PC-9 (cell line): Measurements from ENCODE around the gene EYA2. TPM values are rescaled to one million over a fixed set of nuclear protein-coding genes. Genes with fewer than 3 reads are reported as not detected.

Experiments
- BruUV-seq: library from RNA; stranded (reverse); fragments of 400-500 nt; replicated peaks from 2 replicates; lab custom pipeline; 2021; lab: Mats Ljungman, UMichigan
- CTCF ChIA-PET: fragments of 300-600 bp; sonication (Branson Sonifier 250); formaldehyde crosslinking; loops from one replicate; lab custom pipeline; 2022; ENCODE audit warnings: antibody characterized with exemption; lab: Charles Lee
- POLR2A ChIA-PET: fragments of 300-600 bp; sonication (Branson Sonifier 250); formaldehyde crosslinking; loops from one replicate; lab custom pipeline; 2022; ENCODE audit warnings: antibody characterized with exemption; ENCODE audit not compliant: unreplicated experiment; lab: Charles Lee
- DNase-seq, 2 experiments: peaks; one replicate each; pipeline versions ENCODE4 v3.0.0 to v3.0.0-alpha.2; 2015 to 2022; ENCODE audit warnings: mixed read lengths in 1 of 2
- H2AFZ ChIP-seq: fragments of 200-600 bp; sonication (generic); 2 replicates; pipeline ENCODE4 v1.8.1; 2017; ENCODE audit warnings: antibody characterized with exemption
- H3F3A ChIP-seq: fragments of 200-600 bp; sonication (generic); 2 replicates; pipeline ENCODE4 v1.8.1; 2017; ENCODE audit warnings: antibody characterized with exemption, mild to moderate bottlenecking, low read depth; ENCODE audit not compliant: insufficient read depth
- H3K27ac ChIP-seq: fragments of 200-600 bp; sonication (generic); 2 replicates; pipeline ENCODE4 v1.6.1; 2016; ENCODE audit warnings: mixed run types
- H3K27me3 ChIP-seq: fragments of 200-600 bp; sonication (generic); 2 replicates; pipeline ENCODE4 v1.6.1; 2016; ENCODE audit warnings: low read depth, mixed run types; ENCODE audit not compliant: insufficient read depth
- H3K36me3 ChIP-seq: fragments of 200-600 bp; sonication (generic); 2 replicates; pipeline ENCODE4 v1.6.1; 2016; ENCODE audit warnings: low read depth, mixed run types
- H3K4me1 ChIP-seq: fragments of 200-600 bp; sonication (generic); replicated peaks from 2 replicates; pipeline ENCODE4 v1.6.1; 2016; ENCODE audit warnings: mixed run types; ENCODE audit not compliant: insufficient read depth
- H3K4me2 ChIP-seq: fragments of 200-600 bp; sonication (generic); 2 replicates; pipeline ENCODE4 v1.6.1; 2017; ENCODE audit warnings: mixed run types
- H3K4me3 ChIP-seq: fragments of 200-600 bp; sonication (generic); 2 replicates; pipeline ENCODE4 v1.6.1; 2016; ENCODE audit warnings: mixed run types
- H3K79me2 ChIP-seq: fragments of 200-600 bp; sonication (generic); 2 replicates; pipeline ENCODE4 v1.6.1; 2017; ENCODE audit warnings: low read depth, mixed run types
- H3K9me2 ChIP-seq: fragments of 200-600 bp; sonication (generic); 2 replicates; pipeline ENCODE4 v1.8.1; 2017; ENCODE audit warnings: mild to moderate bottlenecking; ENCODE audit not compliant: insufficient read depth
- H3K9me3 ChIP-seq: fragments of 200-600 bp; sonication (generic); 2 replicates; pipeline ENCODE4 v1.8.1; 2016; ENCODE audit warnings: low read depth; ENCODE audit not compliant: insufficient read depth
- H4K20me1 ChIP-seq: fragments of 200-600 bp; sonication (generic); 2 replicates; pipeline ENCODE4 v1.8.1; 2017; ENCODE audit not compliant: insufficient read depth
- EZH2 ChIP-seq: fragments of 200-600 bp; sonication (generic); IDR thresholded peaks from 2 replicates; pipeline ENCODE4 v1.8.0; 2017; ENCODE audit warnings: antibody characterized with exemption, low read depth
- intact Hi-C: fragments of 100-400 bp; cut with micrococcal nuclease; formaldehyde crosslinking; loops from one replicate; pipeline ENCODE4 v1.10.0; 2022; ENCODE audit not compliant: unreplicated experiment
- total RNA-seq: library from RNA; stranded (reverse); gene quantifications from 2 replicates; pipeline ENCODE4 v1.2.3, GENCODE V29; 2021
- TF ChIP-seq, protein P1 (sequence below): fragments of 200-600 bp; sonication (generic); conservative IDR thresholded peaks from 2 replicates; pipeline ENCODE4 v1.6.1; 2017; ENCODE audit warnings: mixed run types, antibody characterized with exemption, mild to moderate bottlenecking, moderate library complexity

EYA2 gene
- total RNA-seq, 1 experiment from 2014 or later: not detected

DNA sequence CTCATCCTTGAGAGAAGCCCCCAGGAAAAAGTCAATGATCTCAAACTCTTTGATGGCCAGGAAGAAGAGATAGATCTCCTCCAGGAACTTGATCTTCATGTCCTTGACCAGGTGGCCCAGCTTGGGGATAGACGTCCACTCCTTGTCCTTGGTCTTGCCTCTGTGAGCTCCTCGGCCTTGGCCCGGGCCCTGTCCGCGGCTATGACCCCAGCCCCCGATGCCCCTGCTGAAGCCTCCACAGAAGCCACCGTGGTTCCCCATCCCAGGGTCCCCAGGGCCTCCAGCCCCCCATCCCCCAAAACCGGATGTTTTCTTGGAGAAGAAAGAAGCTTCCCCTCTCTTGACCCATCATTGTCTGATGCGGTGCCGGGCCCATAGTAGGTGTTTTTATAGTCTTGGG lies 266.8 kb downstream of the EYA2 start:
- no peak overlapping the region for H2AFZ ChIP-seq
- TF ChIP-seq, protein P1, sequence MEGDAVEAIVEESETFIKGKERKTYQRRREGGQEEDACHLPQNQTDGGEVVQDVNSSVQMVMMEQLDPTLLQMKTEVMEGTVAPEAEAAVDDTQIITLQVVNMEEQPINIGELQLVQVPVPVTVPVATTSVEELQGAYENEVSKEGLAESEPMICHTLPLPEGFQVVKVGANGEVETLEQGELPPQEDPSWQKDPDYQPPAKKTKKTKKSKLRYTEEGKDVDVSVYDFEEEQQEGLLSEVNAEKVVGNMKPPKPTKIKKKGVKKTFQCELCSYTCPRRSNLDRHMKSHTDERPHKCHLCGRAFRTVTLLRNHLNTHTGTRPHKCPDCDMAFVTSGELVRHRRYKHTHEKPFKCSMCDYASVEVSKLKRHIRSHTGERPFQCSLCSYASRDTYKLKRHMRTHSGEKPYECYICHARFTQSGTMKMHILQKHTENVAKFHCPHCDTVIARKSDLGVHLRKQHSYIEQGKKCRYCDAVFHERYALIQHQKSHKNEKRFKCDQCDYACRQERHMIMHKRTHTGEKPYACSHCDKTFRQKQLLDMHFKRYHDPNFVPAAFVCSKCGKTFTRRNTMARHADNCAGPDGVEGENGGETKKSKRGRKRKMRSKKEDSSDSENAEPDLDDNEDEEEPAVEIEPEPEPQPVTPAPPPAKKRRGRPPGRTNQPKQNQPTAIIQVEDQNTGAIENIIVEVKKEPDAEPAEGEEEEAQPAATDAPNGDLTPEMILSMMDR: no peak
- no peak for TF ChIP-seq EZH2
- no peaks in the 10 kb centered on the region for H3K4me1 ChIP-seq
- no peak overlapping the region for H3K27ac ChIP-seq
- no TSS peak for BruUV-seq
- DNase-seq: no peak
- POLR2A ChIA-PET: no interaction called here
- no peaks in the 10 kb centered on the region for H3F3A ChIP-seq
- no peaks in the 10 kb centered on the region for H4K20me1 ChIP-seq
- no peaks in the 10 kb centered on the region for H3K9me2 ChIP-seq
- CTCF ChIA-PET: no interaction called here
- H3K36me3 ChIP-seq: no peaks in the 10 kb centered on the region
- no peaks in the 10 kb centered on the region for H3K27me3 ChIP-seq
- intact Hi-C loops: no loop called here
- H3K4me2 ChIP-seq: no peak overlapping the region
- H3K4me3 ChIP-seq: no peak overlapping the region
- H3K9me3 ChIP-seq: no peaks in the 10 kb centered on the region
- no peaks in the 10 kb centered on the region for H3K79me2 ChIP-seq

GRCh38 chr20:47164140-47164539 lies 269.5 kb downstream of the EYA2 start:
- no peaks in the 10 kb centered on the region for H3K4me1 ChIP-seq
- POLR2A ChIA-PET: no interaction called here
- no peak overlapping the region for H3K4me3 ChIP-seq
- H2AFZ ChIP-seq: no peak overlapping the region
- no peaks in the 10 kb centered on the region for H3F3A ChIP-seq
- no TSS peak for BruUV-seq
- no peak for DNase-seq
- CTCF ChIA-PET: no interaction called here
- 0 out of 2 replicates have a peak, but pooled peaks cover 3% of the 10 kb centered on the region for H3K27me3 ChIP-seq
- no peak overlapping the region for H3K27ac ChIP-seq
- no peak overlapping the region for H3K4me2 ChIP-seq
- intact Hi-C loops: no loop called here
- H3K9me3 ChIP-seq: no peaks in the 10 kb centered on the region
- H3K9me2 ChIP-seq: no peaks in the 10 kb centered on the region
- H4K20me1 ChIP-seq: no peaks in the 10 kb centered on the region
- no peak for TF ChIP-seq EZH2
- TF ChIP-seq, protein P1: no peak
- no peaks in the 10 kb centered on the region for H3K36me3 ChIP-seq
- H3K79me2 ChIP-seq: no peaks in the 10 kb centered on the region

DNA sequence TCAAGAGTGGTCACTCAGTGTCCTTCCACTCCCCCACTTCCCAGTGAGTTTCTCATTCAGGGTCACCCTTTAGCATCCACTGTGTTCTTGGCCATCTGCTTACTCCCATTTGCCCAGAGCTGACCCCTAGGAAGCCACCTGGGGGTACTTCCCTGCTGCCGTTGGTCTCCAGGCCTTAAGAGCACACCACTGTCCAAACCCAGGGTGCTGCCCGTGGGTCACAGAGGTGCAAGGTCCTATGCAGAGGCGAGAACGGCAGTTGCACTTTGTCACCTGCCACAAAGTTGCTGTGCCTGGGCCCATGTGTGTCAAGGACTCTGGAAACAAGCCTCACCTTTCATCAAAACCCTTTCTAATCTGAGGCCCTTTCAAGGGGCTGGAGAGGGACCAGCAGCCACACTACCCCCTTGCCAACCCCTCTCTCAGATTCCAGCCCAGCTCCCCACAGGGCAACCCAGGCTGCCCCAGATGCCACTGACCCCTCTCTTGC lies 270.8 kb downstream of the EYA2 start:
- Histone ChIP-seq H3K4me1 (no peaks in the 10 kb centered on the region), H3F3A (no peaks in the 10 kb centered on the region), H3K79me2 (no peaks in the 10 kb centered on the region), H3K4me3 (no peak overlapping the region), H3K27ac (no peak overlapping the region), H3K9me3 (no peaks in the 10 kb centered on the region), H3K4me2 (no peak overlapping the region), H3K36me3 (no peaks in the 10 kb centered on the region), H3K9me2 (no peaks in the 10 kb centered on the region), H2AFZ (no peak overlapping the region), H3K27me3 (0 out of 2 replicates have a peak, but pooled peaks cover 3% of the 10 kb centered on the region), H4K20me1 (no peaks in the 10 kb centered on the region)
- ChIA-PET CTCF (no interaction called here), POLR2A (no interaction called here)
- intact Hi-C loops: no loop called here
- no TSS peak for BruUV-seq
- TF ChIP-seq, protein P1: no peak
- TF ChIP-seq EZH2: no peak
- DNase-seq: no peak
